Endothelial cell of umbilical vein (primary cell): ENCODE measurements around the gene LRRC34. TPM values are rescaled to one million over a fixed set of nuclear protein-coding genes. Genes with fewer than 3 reads are reported as not detected.

ENCODE experiments used
- BruUV-seq: library from RNA; stranded (reverse); fragments of 400-500 nt; replicated peaks from 2 replicates; lab custom pipeline; 2021; lab: Mats Ljungman, UMichigan
- CTCF ChIA-PET: fragments of 300-600, 350-600 bp; sonication (Branson Sonifier 250); formaldehyde crosslinking; loops from one replicate; lab custom pipeline; 2021; ENCODE audit warnings: antibody characterized with exemption, inconsistent platforms; lab: Charles Lee
- POLR2A ChIA-PET: fragments of 300-600, 350-600 bp; sonication (Branson Sonifier 250); formaldehyde crosslinking; loops from one replicate; lab custom pipeline; 2021; ENCODE audit warnings: antibody characterized with exemption, inconsistent platforms; lab: Charles Lee
- DNase-seq: peaks from one replicate; pipeline ENCODE4 v3.0.0-alpha.2; 2011; ENCODE audit warnings: low read depth, low spot score
- FAIRE-seq: peaks from 2 replicates; lab custom pipeline; 2011; peaks lifted over from hg19 to GRCh38; lab: Jason Lieb, UNC
- H2AFZ ChIP-seq: 2 replicates; pipeline ENCODE4 v1.6.0; 2012; ENCODE audit warnings: low read depth, low read length, control low read depth, inconsistent platforms
- H3K27ac ChIP-seq: 2 replicates; pipeline ENCODE4 v1.5.1; 2011; ENCODE audit warnings: low read depth, mild to moderate bottlenecking, control low read depth, low read length, moderate library complexity; ENCODE audit not compliant: insufficient read depth
- H3K27me3 ChIP-seq, 2 experiments: 2 replicates each; pipeline versions ENCODE4 v1.6.0 to v1.6.1; 2011; ENCODE audit warnings: low read length in 2 of 2, mixed read lengths in 1 of 2; ENCODE audit not compliant: control insufficient read depth in 2 of 2, insufficient read depth in 2 of 2
- H3K36me3 ChIP-seq, 2 experiments: 2 replicates in 1 of 2; 3 replicates in 1 of 2; pipeline ENCODE4 v1.5.1; 2011; ENCODE audit warnings: low read length in 2 of 2, mild to moderate bottlenecking in 1 of 2, moderate library complexity in 1 of 2; ENCODE audit not compliant: control insufficient read depth in 2 of 2, insufficient read depth in 2 of 2; ENCODE audit errors: extremely low read depth in 1 of 2
- H3K4me1 ChIP-seq: 3 replicates; pipeline ENCODE4 v1.5.1; 2011; ENCODE audit warnings: mild to moderate bottlenecking, low read length; ENCODE audit not compliant: control insufficient read depth, insufficient read depth; ENCODE audit errors: extremely low read depth
- H3K4me2 ChIP-seq: 2 replicates; pipeline ENCODE4 v1.6.1; 2011; ENCODE audit warnings: low read length, control low read depth, mixed read lengths; ENCODE audit not compliant: insufficient read depth
- H3K4me3 ChIP-seq, 3 experiments: fragments of 200-600 bp in 1 of 3; sonication (generic), shearing (Covaris generic) in 1 of 3; replicated peaks in 1 of 3; 2 replicates each; pipeline ENCODE4 v1.5.1; 2011 to 2016; ENCODE audit warnings: control low read depth in 3 of 3, low read length in 3 of 3, mild to moderate bottlenecking in 2 of 3, inconsistent platforms in 1 of 3, low read depth in 1 of 3, moderate library complexity in 1 of 3; ENCODE audit not compliant: insufficient read depth in 1 of 3
- H3K79me2 ChIP-seq: 2 replicates; pipeline ENCODE4 v1.6.0; 2012; ENCODE audit warnings: low read length, inconsistent platforms; ENCODE audit not compliant: control insufficient read depth, insufficient read depth
- H3K9ac ChIP-seq: replicated peaks from 2 replicates; pipeline ENCODE3; 2011; ENCODE audit warnings: low read length, control low read depth; ENCODE audit not compliant: insufficient read depth; ENCODE audit errors: extremely low read depth
- H3K9me1 ChIP-seq: replicated peaks from 3 replicates; pipeline ENCODE4 v1.6.0; 2011; ENCODE audit warnings: mild to moderate bottlenecking, low read length; ENCODE audit not compliant: control insufficient read depth, insufficient read depth; ENCODE audit errors: extremely low read depth
- H3K9me3 ChIP-seq: replicated peaks from 2 replicates; pipeline ENCODE4 v1.5.1; 2012; ENCODE audit warnings: low read length, inconsistent platforms; ENCODE audit not compliant: control insufficient read depth, insufficient read depth
- H4K20me1 ChIP-seq: replicated peaks from 2 replicates; pipeline ENCODE3; 2011; ENCODE audit warnings: mild to moderate bottlenecking, low read length; ENCODE audit not compliant: control insufficient read depth, insufficient read depth; ENCODE audit errors: extremely low read depth
- CTCF ChIP-seq, 2 donors: IDR thresholded peaks; 1 replicate in 1 of 2; 2 replicates in 1 of 2; pipeline ENCODE4 v1.5.1; 2011; ENCODE audit warnings: low read length in 2 of 2, mild to moderate bottlenecking in 2 of 2, moderate library complexity in 2 of 2, control low read depth in 1 of 2, inconsistent platforms in 1 of 2, low read depth in 1 of 2; ENCODE audit not compliant: insufficient read depth in 1 of 2; ENCODE audit errors: extremely low read depth in 1 of 2
- EZH2 ChIP-seq: IDR thresholded peaks from 2 replicates; pipeline ENCODE4 v1.6.1; 2012; ENCODE audit warnings: borderline replicate concordance, low read depth, mild to moderate bottlenecking, moderate library complexity, low read length, inconsistent platforms; ENCODE audit not compliant: severe bottlenecking
- FOS ChIP-seq: IDR thresholded peaks from 2 replicates; pipeline ENCODE4 v1.6.1; 2011; ENCODE audit warnings: mild to moderate bottlenecking, low read length, moderate library complexity, borderline replicate concordance; ENCODE audit not compliant: insufficient read depth
- GATA2 ChIP-seq: IDR thresholded peaks from 2 replicates; pipeline ENCODE4 v1.7.0; 2011; ENCODE audit warnings: low read depth, mild to moderate bottlenecking, moderate library complexity, mixed read lengths, low read length; ENCODE audit not compliant: insufficient read length, insufficient read depth
- JUN ChIP-seq: IDR thresholded peaks from 2 replicates; pipeline ENCODE4 v1.6.1; 2011; ENCODE audit warnings: borderline replicate concordance, low read depth; ENCODE audit not compliant: insufficient read length, insufficient read depth
- MAX ChIP-seq: IDR thresholded peaks from 2 replicates; pipeline ENCODE4 v1.6.1; 2011; ENCODE audit not compliant: insufficient read depth, insufficient read length
- MYC ChIP-seq: IDR thresholded peaks from one replicate; pipeline ENCODE4 v1.6.1; 2011; ENCODE audit warnings: mild to moderate bottlenecking, low read depth, low read length
- POLR2A ChIP-seq: IDR thresholded peaks from 2 replicates; pipeline ENCODE4 v1.6.1; 2012; ENCODE audit warnings: low read depth, mild to moderate bottlenecking, control low read depth, low read length
- POLR2AphosphoS5 ChIP-seq: IDR thresholded peaks from 2 replicates; pipeline ENCODE4 v1.6.1; 2012; ENCODE audit warnings: low read depth, mild to moderate bottlenecking, control low read depth, low read length, moderate library complexity; ENCODE audit not compliant: insufficient read depth
- dilution Hi-C: fragments of 300-500 bp; cut with MboI; formaldehyde crosslinking; loops from one replicate; pipeline ENCODE4 v1.15.0; 2019; ENCODE audit warnings: low sequenced_read_pairs; ENCODE audit not compliant: extremely low pct_ligation_motif_present
- intact Hi-C: fragments of 100-400 bp; cut with micrococcal nuclease; formaldehyde crosslinking; loops from one replicate; pipeline ENCODE4 v1.10.0; 2022
- polyA plus RNA-seq, 4 experiments: library from polyadenylated mRNA; depleted of rRNA in 3 of 4; stranded (reverse) in 3 of 4; unstranded in 1 of 4; fragments of >200 nt; gene quantifications; 2 replicates each; pipeline versions ENCODE4 v1.2.1 to v1.2.3, GENCODE V29; 2011 to 2012; ENCODE audit warnings: missing spikeins in 1 of 4
- total RNA-seq: library from RNA; stranded (reverse); gene quantifications from 2 replicates; pipeline ENCODE4 v1.2.3, GENCODE V29; 2021

Gene LRRC34
- total and polyA plus RNA-seq, 2 donors (not counting 3 experiments of a cell fraction or from before 2014, with no cell fraction given), result 0.72 to 2.5 TPM

- Histone ChIP-seq H4K20me1 (no peaks in the 10 kb centered on the region), H3K4me1 (peaks cover 6% of the 10 kb centered on the region), H3K36me3 (no peaks in the 10 kb centered on the region), H3K27me3 (peaks cover 3 to 12% of the 10 kb centered on the region in 2 experiments), H3K9ac (no peak overlapping the region), H3K27ac (no peak overlapping the region), H3K79me2 (no peaks in the 10 kb centered on the region), H2AFZ (no peak overlapping the region), H3K9me1 (no peaks in the 10 kb centered on the region), H3K4me3 (no peak overlapping the region), H3K4me2 (no peak overlapping the region), H3K9me3 (no peaks in the 10 kb centered on the region)
- DNase-seq, result no peak
- intact Hi-C loops (no loop called here), dilution Hi-C loops (no loop called here)
- ChIA-PET CTCF (interaction anchor here (1.9 kb wide), 1 partner anchor 9 kb away, joined by 4 read pairs; no protein-coding TSS in a partner anchor), POLR2A (no interaction called here)
- no peak for FAIRE-seq
- TF ChIP-seq FOS (no peak), MYC (no peak), MAX (no peak), JUN (no peak), GATA2 (no peak), POLR2A (no peak), CTCF (IDR thresholded peaks at IDR 0.05; ENCODE audit: extremely low read depth in 1 of 2, insufficient read depth in 1 of 2, low read depth in 1 of 2, low read length in 2 of 2) (no peak), POLR2AphosphoS5 (no peak), EZH2 (no peak)
- BruUV-seq, result no TSS peak
Observed at GRCh38 chr3:169754711-169755110, 58.0 kb downstream of the LRRC34 start.
